Measurements from ENCODE around the gene KDM3A.
A peak's percentile ranks its signal among the peaks of the same experiment; 100 is the strongest.

KDM3A gene

GRCh38 chr2:86440631-86441391 lies at the start of gene KDM3A:
TSS of gene KDM3A (plus strand) at chr2:86441371. CDS start at chr2:86442048, 677 bp downstream.
- DNase-seq = peak; percentile 96 to 99 (median 97)

GRCh38 chr2:86392873-86393518 lies 48.2 kb upstream of the KDM3A start:
- no peak for DNase-seq

- DNase-seq = no peak
These were observed 47.4 kb upstream of the KDM3A start for GRCh38 chr2:86393521-86394491.

GRCh38 chr2:86396291-86396785 lies 44.8 kb upstream of the KDM3A start:
- DNase-seq = peak in 1 of 3 experiments; percentile 30

GRCh38 chr2:86397986-86398385 lies 43.2 kb upstream of the KDM3A start:
- DNase-seq = no peak

- DNase-seq = no peak
These were observed 42.4 kb upstream of the KDM3A start for GRCh38 chr2:86398500-86399474.

GRCh38 chr2:86400321-86400720 lies 40.9 kb upstream of the KDM3A start:
- no peak for DNase-seq

GRCh38 chr2:86410581-86410980 lies 30.6 kb upstream of the KDM3A start:
- no peak for DNase-seq

GRCh38 chr2:86411396-86411795 lies 29.8 kb upstream of the KDM3A start:
- DNase-seq = no peak

- no peak for DNase-seq
These were observed 29.2 kb upstream of the KDM3A start for GRCh38 chr2:86412007-86412406.

GRCh38 chr2:86413296-86414094 lies 27.7 kb upstream of the KDM3A start:
- peak in 1 of 3 experiments; percentile 25 for DNase-seq

GRCh38 chr2:86414996-86415395 lies 26.2 kb upstream of the KDM3A start:
- peak in 2 of 3 experiments; percentile 33 to 67 for DNase-seq

- no peak for DNase-seq
These were observed 25.0 kb upstream of the KDM3A start for GRCh38 chr2:86416146-86416545.

- no peak for DNase-seq
These were observed 23.2 kb upstream of the KDM3A start for GRCh38 chr2:86417961-86418360.

- no peak for DNase-seq
These were observed 20.3 kb upstream of the KDM3A start for GRCh38 chr2:86420913-86421312.

- DNase-seq = no peak
These were observed 14.9 kb upstream of the KDM3A start for GRCh38 chr2:86426271-86426670.

GRCh38 chr2:86429335-86429734 lies 11.8 kb upstream of the KDM3A start:
- no peak for DNase-seq

GRCh38 chr2:86430368-86430767 lies 10.8 kb upstream of the KDM3A start:
- no peak for DNase-seq

- no peak for DNase-seq
These were observed 8.0 kb upstream of the KDM3A start for GRCh38 chr2:86433137-86433536.

- DNase-seq = no peak
These were observed 6.9 kb upstream of the KDM3A start for GRCh38 chr2:86434290-86434689.

GRCh38 chr2:86435531-86435930 lies 5.6 kb upstream of the KDM3A start:
- no peak for DNase-seq
